KMS-11 (cell line): ENCODE measurements around the gene FLG.
A peak's percentile ranks its signal among the peaks of the same experiment; 100 is the strongest.

Experiments used
- H2AFZ ChIP-seq: fragments of 200-600 bp; sonication (generic); 2 replicates; pipeline ENCODE4 v1.6.1; 2016; ENCODE audit warnings: antibody characterized with exemption, mixed run types, low read depth
- H3K27ac ChIP-seq: fragments of 200-600 bp; sonication (generic); 2 replicates; pipeline ENCODE4 v1.6.1; 2016; ENCODE audit warnings: mild to moderate bottlenecking, mixed run types
- H3K27me3 ChIP-seq: fragments of 200-600 bp; sonication (generic); 2 replicates; pipeline ENCODE4 v1.6.1; 2017; ENCODE audit warnings: mild to moderate bottlenecking, low read depth, mixed run types, moderate library complexity; ENCODE audit not compliant: insufficient read depth
- H3K36me3 ChIP-seq: fragments of 200-600 bp; sonication (generic); 2 replicates; pipeline ENCODE4 v1.6.1; 2017; ENCODE audit warnings: mild to moderate bottlenecking, mixed run types; ENCODE audit not compliant: insufficient read depth
- H3K4me1 ChIP-seq: fragments of 200-600 bp; sonication (generic); 2 replicates; pipeline ENCODE4 v1.6.1; 2016; ENCODE audit warnings: mild to moderate bottlenecking, low read depth, mixed run types; ENCODE audit not compliant: poor library complexity, severe bottlenecking
- H3K4me2 ChIP-seq: fragments of 200-600 bp; sonication (generic); 2 replicates; pipeline ENCODE4 v1.7.0; 2016; ENCODE audit warnings: mild to moderate bottlenecking, mixed run types
- H3K4me3 ChIP-seq: fragments of 200-600 bp; sonication (generic); IDR thresholded peaks from 2 replicates; pipeline ENCODE4 v1.6.1; 2017; ENCODE audit warnings: low read depth, low read length, mixed read lengths; ENCODE audit not compliant: insufficient read depth
- H3K79me2 ChIP-seq: fragments of 200-600 bp; sonication (generic); 2 replicates; pipeline ENCODE4 v1.6.1; 2016; ENCODE audit warnings: low read depth, mixed run types; ENCODE audit not compliant: insufficient read depth
- H3K9ac ChIP-seq: fragments of 200-600 bp; sonication (generic); 2 replicates; pipeline ENCODE4 v1.6.1; 2016; ENCODE audit warnings: mild to moderate bottlenecking, mixed run types
- H4K20me1 ChIP-seq: fragments of 200-600 bp; sonication (generic); 2 replicates; pipeline ENCODE4 v1.6.1; 2016; ENCODE audit warnings: mild to moderate bottlenecking, mixed run types; ENCODE audit not compliant: insufficient read depth
- CTCF ChIP-seq: fragments of 200-600 bp; sonication (generic); conservative IDR thresholded peaks from 2 replicates; pipeline ENCODE4 v1.6.1; 2017; ENCODE audit warnings: low read depth, mild to moderate bottlenecking, antibody characterized with exemption, low read length, moderate library complexity, mixed read lengths

FLG gene

DNA sequence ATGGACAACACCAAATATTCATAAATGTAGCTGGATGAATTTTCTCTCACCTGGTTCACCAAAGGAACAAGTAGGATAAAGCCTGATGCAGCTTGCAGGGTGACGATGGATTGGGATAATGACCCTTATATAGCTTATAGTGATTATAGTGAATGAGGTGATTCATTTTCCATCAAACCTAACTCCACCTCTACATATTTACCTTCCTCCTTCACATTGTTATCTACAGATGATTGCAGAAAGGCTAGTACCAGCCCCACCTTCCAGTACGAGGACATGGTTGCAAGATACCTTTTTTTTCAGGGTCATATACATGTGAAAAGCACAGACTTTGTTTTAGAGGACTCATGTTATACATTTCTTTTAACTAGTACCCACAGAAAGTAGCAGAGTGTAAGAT is 34.9 kb upstream of the FLG start, which contains the start of gene FLG2:
FLG2 (minus strand) TSS at position 101 of the 400 bp plus-strand sequence. CDS start 1,122 bp downstream, outside the sequence.
- Histone ChIP-seq H3K79me2 (no peaks in the 10 kb centered on the region), H2AFZ (no peak within 1 kb of the TSS)

GRCh38 chr1:152356736-152357135 is 31.7 kb upstream of the FLG start:
- H3K9ac ChIP-seq: no peak overlapping the region
- no peak overlapping the region for H3K4me3 ChIP-seq
- H3K4me1 ChIP-seq: no peaks in the 10 kb centered on the region
- H3K27ac ChIP-seq: no peak overlapping the region
- no peaks in the 10 kb centered on the region for H3K27me3 ChIP-seq
- no peak overlapping the region for H3K4me2 ChIP-seq
- H3K36me3 ChIP-seq: no peaks in the 10 kb centered on the region
- H2AFZ ChIP-seq: no peak overlapping the region
- no peaks in the 10 kb centered on the region for H4K20me1 ChIP-seq
- H3K79me2 ChIP-seq: no peaks in the 10 kb centered on the region
- TF ChIP-seq CTCF: no peak

More for the DNA sequence above, 34.9 kb upstream of the FLG start, which contains the start of gene FLG2:
- H3K4me2 ChIP-seq: no peak within 1 kb of the TSS
- H3K36me3 ChIP-seq: no peaks in the 10 kb centered on the region
- H3K9ac ChIP-seq: no peak within 1 kb of the TSS
- no peaks in the 10 kb centered on the region for H3K4me1 ChIP-seq
- H3K4me3 ChIP-seq: no peak within 1 kb of the TSS
- H3K27ac ChIP-seq: no peak within 1 kb of the TSS
- H3K27me3 ChIP-seq: no peaks in the 10 kb centered on the region
- TF ChIP-seq CTCF: no peak
- no peaks in the 10 kb centered on the region for H4K20me1 ChIP-seq

- H3K27ac ChIP-seq: no peak overlapping the region
- H3K4me1 ChIP-seq: peaks cover 6% of the 10 kb centered on the region
- no peak for TF ChIP-seq CTCF
- H3K27me3 ChIP-seq: no peaks in the 10 kb centered on the region
- H3K9ac ChIP-seq: no peak overlapping the region
- no peak overlapping the region for H3K4me2 ChIP-seq
- no peaks in the 10 kb centered on the region for H3K79me2 ChIP-seq
- no peak overlapping the region for H3K4me3 ChIP-seq
- H2AFZ ChIP-seq: no peak overlapping the region
- no peaks in the 10 kb centered on the region for H4K20me1 ChIP-seq
- H3K36me3 ChIP-seq: no peaks in the 10 kb centered on the region
Observed at GRCh38 chr1:152349611-152350010, 24.6 kb upstream of the FLG start.

- Histone ChIP-seq H3K9ac (no peak overlapping the region), H2AFZ (no peak overlapping the region; the same call in 1 of the 2 replicates), H3K4me1 (peaks cover 6% of the 10 kb centered on the region), H3K4me3 (no peak overlapping the region), H3K79me2 (no peaks in the 10 kb centered on the region), H3K36me3 (no peaks in the 10 kb centered on the region), H3K27me3 (no peaks in the 10 kb centered on the region), H3K27ac (no peak overlapping the region), H3K4me2 (no peak overlapping the region), H4K20me1 (no peaks in the 10 kb centered on the region)
- peak; percentile 40; the same call in 1 of the 2 replicates for TF ChIP-seq CTCF
Observed at GRCh38 chr1:152348447-152348846, 23.4 kb upstream of the FLG start.
